Astrocyte (in vitro differentiated cells and primary cell): ENCODE results near the gene CACNA1A.

Experiments
- EZH2 ChIP-seq: IDR thresholded peaks from 2 replicates; pipeline ENCODE4 v1.6.1; 2012; ENCODE audit warnings: mild to moderate bottlenecking, low read length, inconsistent platforms; ENCODE audit not compliant: insufficient read depth
- TF ChIP-seq, protein P1 (sequence below): IDR thresholded peaks from 2 replicates; pipeline ENCODE4 v1.5.1; 2011; ENCODE audit warnings: low read depth, mild to moderate bottlenecking, inconsistent platforms, low read length, moderate library complexity; ENCODE audit not compliant: insufficient read depth

DNA sequence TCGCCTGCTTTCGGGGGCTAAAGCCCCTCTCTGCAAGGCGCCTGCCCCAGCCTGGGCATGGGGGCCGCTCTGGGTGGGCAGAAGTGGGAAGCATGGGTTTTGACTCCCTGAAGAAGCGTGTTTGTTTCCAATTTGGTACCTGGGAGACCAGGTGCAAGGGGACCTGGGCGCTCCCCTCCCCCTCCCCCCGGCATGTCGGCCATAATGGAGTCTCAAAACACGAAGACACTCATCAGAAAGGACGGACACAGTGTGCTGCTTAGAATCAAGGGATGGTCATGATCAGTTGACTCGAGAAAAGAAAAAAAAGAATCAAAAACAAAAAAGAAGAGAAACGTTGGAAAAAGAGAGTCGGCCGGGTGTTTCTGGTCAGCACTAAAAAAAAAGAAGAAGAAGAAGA, 279.3 kb downstream of the CACNA1A start:
- TF ChIP-seq, protein P1, sequence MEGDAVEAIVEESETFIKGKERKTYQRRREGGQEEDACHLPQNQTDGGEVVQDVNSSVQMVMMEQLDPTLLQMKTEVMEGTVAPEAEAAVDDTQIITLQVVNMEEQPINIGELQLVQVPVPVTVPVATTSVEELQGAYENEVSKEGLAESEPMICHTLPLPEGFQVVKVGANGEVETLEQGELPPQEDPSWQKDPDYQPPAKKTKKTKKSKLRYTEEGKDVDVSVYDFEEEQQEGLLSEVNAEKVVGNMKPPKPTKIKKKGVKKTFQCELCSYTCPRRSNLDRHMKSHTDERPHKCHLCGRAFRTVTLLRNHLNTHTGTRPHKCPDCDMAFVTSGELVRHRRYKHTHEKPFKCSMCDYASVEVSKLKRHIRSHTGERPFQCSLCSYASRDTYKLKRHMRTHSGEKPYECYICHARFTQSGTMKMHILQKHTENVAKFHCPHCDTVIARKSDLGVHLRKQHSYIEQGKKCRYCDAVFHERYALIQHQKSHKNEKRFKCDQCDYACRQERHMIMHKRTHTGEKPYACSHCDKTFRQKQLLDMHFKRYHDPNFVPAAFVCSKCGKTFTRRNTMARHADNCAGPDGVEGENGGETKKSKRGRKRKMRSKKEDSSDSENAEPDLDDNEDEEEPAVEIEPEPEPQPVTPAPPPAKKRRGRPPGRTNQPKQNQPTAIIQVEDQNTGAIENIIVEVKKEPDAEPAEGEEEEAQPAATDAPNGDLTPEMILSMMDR: no peak
- TF ChIP-seq EZH2: no peak
